ENCODE measurements around the gene CDC25B. TPM values are rescaled to one million over a fixed set of nuclear protein-coding genes. Genes with fewer than 3 reads are reported as not detected.
A peak's percentile ranks its signal among the peaks of the same experiment; 100 is the strongest.

The CDC25B gene
- total and polyA plus RNA-seq, 2 of the 13 experiments (the other 11 are each of a cell fraction or from before 2014, with no cell fraction given): 14.5 to 19.4 TPM

DNA sequence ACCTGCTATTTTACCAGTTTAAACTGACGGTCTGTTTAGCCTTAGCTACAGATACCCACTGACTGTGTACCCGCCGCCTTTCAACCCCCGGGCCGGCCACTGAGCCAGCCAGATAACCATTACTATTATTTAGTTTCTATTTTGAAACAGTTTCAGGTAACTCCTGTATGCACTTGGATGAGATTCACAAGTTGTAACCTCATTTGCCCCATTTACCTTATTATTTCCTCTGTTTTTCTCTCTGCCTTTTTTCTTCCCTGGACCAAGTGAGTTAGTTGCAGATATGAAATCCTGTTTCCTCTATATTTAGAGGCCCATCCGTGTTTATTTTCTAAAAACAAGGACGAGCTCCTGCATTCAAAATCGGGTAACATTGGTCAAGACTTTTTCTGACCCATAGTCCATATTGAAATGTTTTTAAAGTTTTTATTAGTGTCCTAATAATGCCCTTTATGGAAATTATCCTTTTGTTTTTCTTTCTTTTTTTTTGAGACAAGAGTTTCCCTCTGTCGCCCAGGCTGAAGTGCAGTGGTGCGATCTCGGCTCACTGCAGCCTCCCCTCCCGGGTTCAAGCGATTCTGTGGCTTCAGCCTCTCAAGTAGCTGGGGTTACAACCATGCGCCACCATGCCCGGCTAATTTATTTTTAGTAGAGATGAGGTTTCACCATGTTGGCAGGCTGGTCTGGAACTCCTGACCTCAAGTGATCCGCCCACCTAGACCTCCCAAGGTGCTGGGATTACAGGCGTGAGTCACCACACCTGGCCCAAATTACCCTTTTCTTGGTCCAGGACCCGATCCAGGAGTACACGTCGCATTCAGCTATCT, 25.0 kb downstream of the CDC25B start (continued):
- TF ChIP-seq, protein P1, sequence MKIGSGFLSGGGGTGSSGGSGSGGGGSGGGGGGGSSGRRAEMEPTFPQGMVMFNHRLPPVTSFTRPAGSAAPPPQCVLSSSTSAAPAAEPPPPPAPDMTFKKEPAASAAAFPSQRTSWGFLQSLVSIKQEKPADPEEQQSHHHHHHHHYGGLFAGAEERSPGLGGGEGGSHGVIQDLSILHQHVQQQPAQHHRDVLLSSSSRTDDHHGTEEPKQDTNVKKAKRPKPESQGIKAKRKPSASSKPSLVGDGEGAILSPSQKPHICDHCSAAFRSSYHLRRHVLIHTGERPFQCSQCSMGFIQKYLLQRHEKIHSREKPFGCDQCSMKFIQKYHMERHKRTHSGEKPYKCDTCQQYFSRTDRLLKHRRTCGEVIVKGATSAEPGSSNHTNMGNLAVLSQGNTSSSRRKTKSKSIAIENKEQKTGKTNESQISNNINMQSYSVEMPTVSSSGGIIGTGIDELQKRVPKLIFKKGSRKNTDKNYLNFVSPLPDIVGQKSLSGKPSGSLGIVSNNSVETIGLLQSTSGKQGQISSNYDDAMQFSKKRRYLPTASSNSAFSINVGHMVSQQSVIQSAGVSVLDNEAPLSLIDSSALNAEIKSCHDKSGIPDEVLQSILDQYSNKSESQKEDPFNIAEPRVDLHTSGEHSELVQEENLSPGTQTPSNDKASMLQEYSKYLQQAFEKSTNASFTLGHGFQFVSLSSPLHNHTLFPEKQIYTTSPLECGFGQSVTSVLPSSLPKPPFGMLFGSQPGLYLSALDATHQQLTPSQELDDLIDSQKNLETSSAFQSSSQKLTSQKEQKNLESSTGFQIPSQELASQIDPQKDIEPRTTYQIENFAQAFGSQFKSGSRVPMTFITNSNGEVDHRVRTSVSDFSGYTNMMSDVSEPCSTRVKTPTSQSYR (CRISPR knock-in tag; IDR thresholded peaks at IDR 0.05; ENCODE audit: borderline replicate concordance): no peak
- TF ChIP-seq CREB1 (IDR thresholded peaks at IDR 0.05) (no peak), CREB1 (CRISPR knock-in tag; IDR thresholded peaks at IDR 0.05) (peak; percentile 90), ZNF776 (CRISPR knock-in tag; IDR thresholded peaks at IDR 0.05) (no peak), SMAD3 (CRISPR knock-in tag; IDR thresholded peaks at IDR 0.05) (peak; percentile 32; the same call in 1 of the 2 replicates), MED8 (CRISPR knock-in tag; IDR thresholded peaks at IDR 0.05; ENCODE audit: insufficient replicate concordance) (peak; percentile 15), GABPB1 (CRISPR knock-in tag; IDR thresholded peaks at IDR 0.05) (no peak), ZNF34 (CRISPR knock-in tag; IDR thresholded peaks at IDR 0.05; ENCODE audit: borderline replicate concordance) (no peak), STAT5B (CRISPR knock-in tag; IDR thresholded peaks at IDR 0.05) (no peak), HCFC1 (IDR thresholded peaks at IDR 0.05; ENCODE audit: low read depth, low read length) (no peak), HDAC2 (CRISPR knock-in tag; IDR thresholded peaks at IDR 0.05) (no peak), NBN (conservative IDR thresholded peaks at IDR 0.05) (no peak), NR1H2 (CRISPR knock-in tag; IDR thresholded peaks at IDR 0.05; ENCODE audit: borderline replicate concordance, low read depth) (no peak), IKZF4 (CRISPR knock-in tag; IDR thresholded peaks at IDR 0.05; ENCODE audit: borderline replicate concordance, low read depth, not compliant biosample characterization) (no peak), ZNF747 (CRISPR knock-in tag; IDR thresholded peaks at IDR 0.05; ENCODE audit: borderline replicate concordance) (no peak), DNMT1 (CRISPR knock-in tag; IDR thresholded peaks at IDR 0.05) (no peak), ZNF773 (CRISPR knock-in tag; IDR thresholded peaks at IDR 0.05; ENCODE audit: borderline replicate concordance) (no peak), NFE2 (CRISPR knock-in tag; IDR thresholded peaks at IDR 0.05) (no peak)
- TF ChIP-seq, protein P2, sequence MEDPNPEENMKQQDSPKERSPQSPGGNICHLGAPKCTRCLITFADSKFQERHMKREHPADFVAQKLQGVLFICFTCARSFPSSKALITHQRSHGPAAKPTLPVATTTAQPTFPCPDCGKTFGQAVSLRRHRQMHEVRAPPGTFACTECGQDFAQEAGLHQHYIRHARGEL (CRISPR knock-in tag; IDR thresholded peaks at IDR 0.05): no peak
- TF ChIP-seq, protein P3, sequence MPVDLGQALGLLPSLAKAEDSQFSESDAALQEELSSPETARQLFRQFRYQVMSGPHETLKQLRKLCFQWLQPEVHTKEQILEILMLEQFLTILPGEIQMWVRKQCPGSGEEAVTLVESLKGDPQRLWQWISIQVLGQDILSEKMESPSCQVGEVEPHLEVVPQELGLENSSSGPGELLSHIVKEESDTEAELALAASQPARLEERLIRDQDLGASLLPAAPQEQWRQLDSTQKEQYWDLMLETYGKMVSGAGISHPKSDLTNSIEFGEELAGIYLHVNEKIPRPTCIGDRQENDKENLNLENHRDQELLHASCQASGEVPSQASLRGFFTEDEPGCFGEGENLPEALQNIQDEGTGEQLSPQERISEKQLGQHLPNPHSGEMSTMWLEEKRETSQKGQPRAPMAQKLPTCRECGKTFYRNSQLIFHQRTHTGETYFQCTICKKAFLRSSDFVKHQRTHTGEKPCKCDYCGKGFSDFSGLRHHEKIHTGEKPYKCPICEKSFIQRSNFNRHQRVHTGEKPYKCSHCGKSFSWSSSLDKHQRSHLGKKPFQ (CRISPR knock-in tag; IDR thresholded peaks at IDR 0.05; ENCODE audit: insufficient replicate concordance): no peak
- TF ChIP-seq, protein P4, sequence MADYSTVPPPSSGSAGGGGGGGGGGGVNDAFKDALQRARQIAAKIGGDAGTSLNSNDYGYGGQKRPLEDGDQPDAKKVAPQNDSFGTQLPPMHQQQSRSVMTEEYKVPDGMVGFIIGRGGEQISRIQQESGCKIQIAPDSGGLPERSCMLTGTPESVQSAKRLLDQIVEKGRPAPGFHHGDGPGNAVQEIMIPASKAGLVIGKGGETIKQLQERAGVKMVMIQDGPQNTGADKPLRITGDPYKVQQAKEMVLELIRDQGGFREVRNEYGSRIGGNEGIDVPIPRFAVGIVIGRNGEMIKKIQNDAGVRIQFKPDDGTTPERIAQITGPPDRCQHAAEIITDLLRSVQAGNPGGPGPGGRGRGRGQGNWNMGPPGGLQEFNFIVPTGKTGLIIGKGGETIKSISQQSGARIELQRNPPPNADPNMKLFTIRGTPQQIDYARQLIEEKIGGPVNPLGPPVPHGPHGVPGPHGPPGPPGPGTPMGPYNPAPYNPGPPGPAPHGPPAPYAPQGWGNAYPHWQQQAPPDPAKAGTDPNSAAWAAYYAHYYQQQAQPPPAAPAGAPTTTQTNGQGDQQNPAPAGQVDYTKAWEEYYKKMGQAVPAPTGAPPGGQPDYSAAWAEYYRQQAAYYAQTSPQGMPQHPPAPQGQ (CRISPR knock-in tag; IDR thresholded peaks at IDR 0.05; ENCODE audit: borderline replicate concordance): no peak
- TF ChIP-seq, protein P5, sequence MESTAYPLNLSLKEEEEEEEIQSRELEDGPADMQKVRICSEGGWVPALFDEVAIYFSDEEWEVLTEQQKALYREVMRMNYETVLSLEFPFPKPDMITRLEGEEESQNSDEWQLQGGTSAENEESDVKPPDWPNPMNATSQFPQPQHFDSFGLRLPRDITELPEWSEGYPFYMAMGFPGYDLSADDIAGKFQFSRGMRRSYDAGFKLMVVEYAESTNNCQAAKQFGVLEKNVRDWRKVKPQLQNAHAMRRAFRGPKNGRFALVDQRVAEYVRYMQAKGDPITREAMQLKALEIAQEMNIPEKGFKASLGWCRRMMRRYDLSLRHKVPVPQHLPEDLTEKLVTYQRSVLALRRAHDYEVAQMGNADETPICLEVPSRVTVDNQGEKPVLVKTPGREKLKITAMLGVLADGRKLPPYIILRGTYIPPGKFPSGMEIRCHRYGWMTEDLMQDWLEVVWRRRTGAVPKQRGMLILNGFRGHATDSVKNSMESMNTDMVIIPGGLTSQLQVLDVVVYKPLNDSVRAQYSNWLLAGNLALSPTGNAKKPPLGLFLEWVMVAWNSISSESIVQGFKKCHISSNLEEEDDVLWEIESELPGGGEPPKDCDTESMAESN (CRISPR knock-in tag; conservative IDR thresholded peaks at IDR 0.05): no peak

All from HepG2 (cell line).